Right atrium auricular region (tissue), 2 donors: Measurements from ENCODE around the gene TRIM42. TPM values are rescaled to one million over a fixed set of nuclear protein-coding genes. Genes with fewer than 3 reads are reported as not detected.

Experiments used
- DNase-seq: peaks from one replicate; pipeline ENCODE4 v3.0.0-alpha.2; 2019; ENCODE audit warnings: low spot score
- H3K27ac ChIP-seq, 2 donors: fragments of 200-600 bp; sonication (generic); 1 replicate in 1 of 2; 2 replicates in 1 of 2; pipeline ENCODE4 v1.5.1; 2016 to 2019
- H3K27me3 ChIP-seq, 2 donors: fragments of 200-600 bp; sonication (generic); one replicate each; pipeline versions ENCODE4 v1.5.1 to v1.6.0; 2017 to 2019
- H3K36me3 ChIP-seq: fragments of 200-600 bp; sonication (generic); one replicate; pipeline ENCODE4 v1.5.1; 2016
- H3K4me1 ChIP-seq, 2 donors: fragments of 200-600 bp; sonication (generic); one replicate each; pipeline versions ENCODE4 v1.5.1 to v1.6.0; 2017 to 2019
- H3K4me3 ChIP-seq, 2 donors: fragments of 200-600 bp; sonication (generic); 1 replicate in 1 of 2; 2 replicates in 1 of 2; pipeline ENCODE4 v1.5.1; 2017 to 2019; ENCODE audit warnings: mild to moderate bottlenecking in 1 of 2, moderate library complexity in 1 of 2
- H3K9me3 ChIP-seq, 2 donors: fragments of 200-600 bp; sonication (generic); one replicate each; pipeline ENCODE4 v1.5.1; 2019
- CTCF ChIP-seq, 2 donors: fragments of 200-600 bp; sonication (generic); IDR thresholded peaks; one replicate each; pipeline ENCODE4 v1.5.1; 2019; ENCODE audit warnings: antibody characterized with exemption in 2 of 2
- total RNA-seq, 2 donors: library from RNA; depleted of rRNA; stranded (reverse); fragments of >200 nt; gene quantifications; one replicate each; pipeline ENCODE4 v1.1.0, GENCODE V29; 2016

TRIM42 gene
- total RNA-seq, 2 donors from 2014 or later = not detected

DNA sequence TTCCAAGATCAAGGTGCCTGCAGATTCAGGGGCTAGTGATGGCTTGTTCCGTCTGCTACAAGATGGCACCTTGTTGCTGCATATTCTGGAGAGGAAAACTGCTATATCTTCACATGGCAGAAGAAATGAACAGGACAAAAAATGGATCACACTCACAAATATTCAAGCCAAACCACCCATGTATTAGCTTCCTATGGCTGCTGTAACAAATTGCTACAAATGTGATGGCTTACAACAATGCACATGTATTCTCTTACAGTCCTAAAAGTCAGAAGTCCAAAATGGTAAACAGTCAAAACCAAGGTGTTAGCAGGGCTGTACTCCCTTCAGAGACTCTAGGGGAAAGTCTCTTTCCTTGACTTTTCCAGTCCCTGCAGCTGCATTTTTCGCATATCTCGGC lies 55.8 kb downstream of the TRIM42 start:
- no peak for DNase-seq
- TF ChIP-seq CTCF (IDR thresholded peaks at IDR 0.05) = no peak
- Histone ChIP-seq H3K36me3 (no peaks in the 10 kb centered on the region), H3K4me3 (no peak overlapping the region), H3K27ac (no peak overlapping the region), H3K27me3 (no peaks in the 10 kb centered on the region), H3K9me3 (no peaks in the 10 kb centered on the region), H3K4me1 (no peaks in the 10 kb centered on the region)

- TF ChIP-seq CTCF (IDR thresholded peaks at IDR 0.05) = peak; percentile 35 to 72
- H3K4me3 ChIP-seq = no peak overlapping the region
- H3K27ac ChIP-seq = no peak overlapping the region
- no peaks in the 10 kb centered on the region for H3K27me3 ChIP-seq
- DNase-seq = peak; percentile 66
- no peaks in the 10 kb centered on the region for H3K36me3 ChIP-seq
- H3K9me3 ChIP-seq = no peaks in the 10 kb centered on the region
- no peaks in the 10 kb centered on the region for H3K4me1 ChIP-seq
Measured at GRCh38 chr3:140736863-140737460, 59.1 kb downstream of the TRIM42 start.

GRCh38 chr3:140742116-140742515 lies 64.3 kb downstream of the TRIM42 start:
- no peak for DNase-seq
- no peak for TF ChIP-seq CTCF (IDR thresholded peaks at IDR 0.05)
- Histone ChIP-seq H3K27me3 (no peaks in the 10 kb centered on the region), H3K4me1 (no peaks in the 10 kb centered on the region), H3K9me3 (peaks cover 0 to 4% of the 10 kb centered on the region in 2 donors), H3K4me3 (no peak overlapping the region), H3K36me3 (no peaks in the 10 kb centered on the region), H3K27ac (no peak overlapping the region)

- H3K9me3 ChIP-seq = peaks cover 0 to 4% of the 10 kb centered on the region in 2 donors
- H3K4me1 ChIP-seq = no peaks in the 10 kb centered on the region
- TF ChIP-seq CTCF (IDR thresholded peaks at IDR 0.05) = no peak
- DNase-seq = no peak
- H3K36me3 ChIP-seq = no peaks in the 10 kb centered on the region
- H3K4me3 ChIP-seq = no peak overlapping the region
- no peaks in the 10 kb centered on the region for H3K27me3 ChIP-seq
- H3K27ac ChIP-seq = no peak overlapping the region
Measured at GRCh38 chr3:140748171-140748570, 70.3 kb downstream of the TRIM42 start.

GRCh38 chr3:140748903-140749302 lies 71.0 kb downstream of the TRIM42 start:
- Histone ChIP-seq H3K36me3 (no peaks in the 10 kb centered on the region), H3K4me3 (no peak overlapping the region), H3K9me3 (peaks cover 0 to 4% of the 10 kb centered on the region in 2 donors), H3K27ac (no peak overlapping the region), H3K4me1 (no peaks in the 10 kb centered on the region), H3K27me3 (no peaks in the 10 kb centered on the region)
- no peak for DNase-seq
- no peak for TF ChIP-seq CTCF (IDR thresholded peaks at IDR 0.05)
